GM12801 (cell line): ENCODE data around the gene SCML1.

Source experiments
- CTCF ChIP-seq: IDR thresholded peaks from one replicate; pipeline ENCODE4 v1.5.1; 2011; ENCODE audit warnings: control low read depth; ENCODE audit not compliant: insufficient read length; ENCODE audit errors: extremely low read depth

The SCML1 gene

GRCh38 chrX:17740137-17741122 lies 3.1 kb downstream of the SCML1 start:
- TF ChIP-seq CTCF = no peak

- no peak for TF ChIP-seq CTCF
These were observed 3.8 kb downstream of the SCML1 start for GRCh38 chrX:17741123-17741511.

- TF ChIP-seq CTCF = no peak
These were observed 6.6 kb downstream of the SCML1 start for GRCh38 chrX:17743913-17744312.

GRCh38 chrX:17744896-17745523 lies 7.7 kb downstream of the SCML1 start:
- no peak for TF ChIP-seq CTCF

GRCh38 chrX:17747692-17748091 lies 10.4 kb downstream of the SCML1 start:
- no peak for TF ChIP-seq CTCF

- no peak for TF ChIP-seq CTCF
These were observed 11.4 kb downstream of the SCML1 start for GRCh38 chrX:17748684-17749083.

- no peak for TF ChIP-seq CTCF
These were observed 13.1 kb downstream of the SCML1 start for GRCh38 chrX:17750436-17750835.
